MM.1S (cell line): ENCODE data around the gene ST6GAL1.

Experiments used
- DNase-seq: peaks from one replicate; pipeline ENCODE4 v3.0.0-alpha.2; 2015
- H2AFZ ChIP-seq: fragments of 300-600 bp; sonication (generic); 2 replicates; pipeline ENCODE4 v1.6.0; 2016; ENCODE audit warnings: antibody characterized with exemption, low read length
- H3F3A ChIP-seq: fragments of 300-600 bp; sonication (generic); 2 replicates; pipeline ENCODE4 v1.6.1; 2016; ENCODE audit warnings: mild to moderate bottlenecking, antibody characterized with exemption, low read length, moderate library complexity, mixed read lengths; ENCODE audit not compliant: insufficient read depth
- H3K27ac ChIP-seq: fragments of 300-600 bp; sonication (generic); 2 replicates; pipeline ENCODE4 v1.5.1; 2016; ENCODE audit warnings: mild to moderate bottlenecking, low read length
- H3K27me3 ChIP-seq: fragments of 300-600 bp; sonication (generic); replicated peaks from 2 replicates; pipeline ENCODE4 v1.6.0; 2016; ENCODE audit warnings: low read length; ENCODE audit not compliant: insufficient read depth
- H3K36me3 ChIP-seq: fragments of 300-600 bp; sonication (generic); replicated peaks from 2 replicates; pipeline ENCODE4 v1.6.1; 2016; ENCODE audit warnings: mild to moderate bottlenecking, low read length, mixed read lengths; ENCODE audit not compliant: insufficient read depth
- H3K4me1 ChIP-seq: fragments of 300-600 bp; sonication (generic); 2 replicates; pipeline ENCODE4 v1.6.1; 2016; ENCODE audit warnings: low read length, mixed read lengths
- H3K4me2 ChIP-seq: fragments of 300-600 bp; sonication (generic); 2 replicates; pipeline ENCODE4 v1.6.0; 2016; ENCODE audit warnings: low read depth, low read length
- H3K4me3 ChIP-seq: fragments of 300-600 bp; sonication (generic); 2 replicates; pipeline ENCODE4 v1.5.1; 2016; ENCODE audit warnings: low read length, mixed read lengths
- H3K79me2 ChIP-seq: fragments of 300-600 bp; sonication (generic); 2 replicates; pipeline ENCODE4 v1.6.1; 2016; ENCODE audit warnings: mixed run types, low read length, mixed read lengths
- H3K9ac ChIP-seq: fragments of 300-600 bp; sonication (generic); 2 replicates; pipeline ENCODE4 v1.6.1; 2016; ENCODE audit warnings: low read length, mixed read lengths
- H3K9me2 ChIP-seq: fragments of 300-600 bp; sonication (generic); replicated peaks from 2 replicates; pipeline ENCODE4 v1.6.1; 2016; ENCODE audit warnings: mild to moderate bottlenecking, low read length, mixed read lengths; ENCODE audit not compliant: insufficient read depth
- H3K9me3 ChIP-seq: fragments of 300-600 bp; sonication (generic); replicated peaks from 2 replicates; pipeline ENCODE4 v1.6.1; 2016; ENCODE audit warnings: mild to moderate bottlenecking, low read length, mixed read lengths; ENCODE audit not compliant: insufficient read depth
- H4K20me1 ChIP-seq: fragments of 300-600 bp; sonication (generic); 2 replicates; pipeline ENCODE4 v1.6.1; 2016; ENCODE audit warnings: mild to moderate bottlenecking, low read length, moderate library complexity, mixed read lengths; ENCODE audit not compliant: insufficient read depth
- CTCF ChIP-seq: fragments of 300-600 bp; sonication (generic); IDR thresholded peaks from 2 replicates; pipeline ENCODE4 v1.5.1; 2016; ENCODE audit warnings: antibody characterized with exemption, low read length, mixed read lengths
- EZH2 ChIP-seq: fragments of 300-600 bp; sonication (generic); optimal IDR thresholded peaks from 2 replicates; pipeline ENCODE3; 2017; ENCODE audit warnings: low read depth, mild to moderate bottlenecking, antibody characterized with exemption, low read length, mixed read lengths
- EZH2phosphoT487 ChIP-seq: fragments of 300-600 bp; sonication (generic); IDR thresholded peaks from 2 replicates; pipeline ENCODE4 v1.6.1; 2018; ENCODE audit warnings: antibody characterized with exemption, low read length

The ST6GAL1 gene

GRCh38 chr3:186963636-186964035 lies 33.3 kb downstream of the ST6GAL1 start:
- Histone ChIP-seq H4K20me1 (no peaks in the 10 kb centered on the region), H3K79me2 (0 out of 2 replicates have a peak, but pooled peaks cover 9% of the 10 kb centered on the region), H3K36me3 (no peaks in the 10 kb centered on the region), H3K4me1 (no peaks in the 10 kb centered on the region), H3K9me3 (no peaks in the 10 kb centered on the region), H3K9me2 (no peaks in the 10 kb centered on the region), H3F3A (no peaks in the 10 kb centered on the region), H3K4me2 (no peak overlapping the region), H3K27me3 (no peaks in the 10 kb centered on the region), H2AFZ (no peak overlapping the region), H3K9ac (no peak overlapping the region), H3K27ac (no peak overlapping the region), H3K4me3 (no peak overlapping the region)
- DNase-seq = no peak
- TF ChIP-seq EZH2phosphoT487 = no peak

DNA sequence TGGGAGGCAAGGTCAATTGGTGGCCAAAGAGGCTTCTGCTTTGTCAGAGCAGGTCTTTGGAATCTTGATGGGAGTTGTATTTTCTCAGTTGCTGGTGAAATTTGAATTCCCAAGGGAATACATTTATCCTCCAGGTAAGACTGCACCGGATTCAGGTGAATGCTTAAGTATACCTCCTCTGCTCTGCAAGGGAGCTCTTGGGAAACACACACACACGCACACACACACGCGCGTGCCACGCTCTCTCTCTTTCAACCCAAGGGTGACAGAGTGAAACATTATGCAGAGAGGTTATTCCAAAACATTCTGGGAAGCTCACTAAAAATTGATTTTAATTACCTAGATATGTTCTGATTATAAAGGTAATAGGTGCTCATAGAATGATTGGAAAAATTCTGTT lies 33.7 kb downstream of the ST6GAL1 start:
- Histone ChIP-seq H3K36me3 (no peaks in the 10 kb centered on the region), H3K9me2 (no peaks in the 10 kb centered on the region), H3K4me3 (no peak overlapping the region), H3K4me1 (no peaks in the 10 kb centered on the region), H3K27me3 (no peaks in the 10 kb centered on the region), H4K20me1 (no peaks in the 10 kb centered on the region), H3F3A (no peaks in the 10 kb centered on the region), H3K9me3 (no peaks in the 10 kb centered on the region), H3K27ac (no peak overlapping the region), H3K79me2 (0 out of 2 replicates have a peak, but pooled peaks cover 7% of the 10 kb centered on the region), H3K9ac (no peak overlapping the region), H2AFZ (no peak overlapping the region), H3K4me2 (no peak overlapping the region)
- no peak for DNase-seq
- no peak for TF ChIP-seq EZH2
- no peak for TF ChIP-seq CTCF
- no peak for TF ChIP-seq EZH2phosphoT487

- H2AFZ ChIP-seq = no peak overlapping the region
- TF ChIP-seq EZH2 = no peak
- TF ChIP-seq EZH2phosphoT487 = no peak
- no peak for TF ChIP-seq CTCF
- H3K9me3 ChIP-seq = no peaks in the 10 kb centered on the region
- H3K4me3 ChIP-seq = no peak overlapping the region
- no peaks in the 10 kb centered on the region for H4K20me1 ChIP-seq
- H3F3A ChIP-seq = no peaks in the 10 kb centered on the region
- DNase-seq = no peak
- no peak overlapping the region for H3K9ac ChIP-seq
- H3K79me2 ChIP-seq = 0 out of 2 replicates have a peak, but pooled peaks cover 6% of the 10 kb centered on the region
- no peak overlapping the region for H3K4me2 ChIP-seq
- no peak overlapping the region for H3K27ac ChIP-seq
- H3K27me3 ChIP-seq = no peaks in the 10 kb centered on the region
- no peaks in the 10 kb centered on the region for H3K4me1 ChIP-seq
- no peaks in the 10 kb centered on the region for H3K9me2 ChIP-seq
- H3K36me3 ChIP-seq = no peaks in the 10 kb centered on the region
Measured at GRCh38 chr3:186964616-186965015, 34.3 kb downstream of the ST6GAL1 start.

DNA sequence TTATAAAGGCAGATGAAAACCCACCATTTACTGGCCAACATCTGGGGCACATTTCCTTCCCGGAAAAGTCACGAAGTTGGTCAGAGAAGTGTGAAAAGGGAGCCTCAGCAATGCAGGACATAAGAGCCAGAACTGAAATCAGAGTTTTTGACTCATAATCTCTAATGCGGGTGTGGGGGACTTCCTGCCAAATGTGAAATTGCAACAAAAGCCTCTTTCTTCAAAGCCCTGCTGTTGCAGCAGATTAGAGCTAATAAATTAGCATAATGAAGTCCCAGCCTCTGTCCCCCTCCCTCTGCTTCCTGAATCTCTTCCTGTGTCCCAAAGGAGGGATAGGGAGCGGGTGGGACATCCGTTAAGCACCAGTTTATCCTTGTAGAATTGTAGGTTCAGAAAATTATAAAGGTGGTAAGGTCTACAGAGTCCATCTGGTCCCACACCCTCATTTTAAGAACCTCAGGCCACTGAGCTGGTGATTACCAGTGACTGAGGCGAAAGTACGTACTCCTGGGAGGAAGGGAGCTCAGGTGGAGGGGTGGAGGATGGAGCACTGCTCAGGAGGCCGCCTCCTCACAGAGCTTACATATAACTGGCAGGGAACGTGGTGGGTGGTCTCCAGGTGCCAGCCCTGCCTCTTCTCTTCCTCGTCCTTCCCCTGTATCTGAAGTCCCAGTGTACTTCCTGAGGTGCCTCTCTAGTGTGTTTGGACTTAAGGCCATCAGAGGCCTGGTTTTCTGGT lies 35.0 kb downstream of the ST6GAL1 start:
- no peak overlapping the region for H3K4me3 ChIP-seq
- no peak for TF ChIP-seq CTCF
- DNase-seq = no peak
- H3K27me3 ChIP-seq = no peaks in the 10 kb centered on the region
- no peak overlapping the region for H3K4me2 ChIP-seq
- H3K4me1 ChIP-seq = no peaks in the 10 kb centered on the region
- H3K9ac ChIP-seq = no peak overlapping the region
- H3K9me3 ChIP-seq = no peaks in the 10 kb centered on the region
- H3K9me2 ChIP-seq = no peaks in the 10 kb centered on the region
- H4K20me1 ChIP-seq = no peaks in the 10 kb centered on the region
- no peaks in the 10 kb centered on the region for H3F3A ChIP-seq
- H3K36me3 ChIP-seq = no peaks in the 10 kb centered on the region
- H3K27ac ChIP-seq = no peak overlapping the region
- H3K79me2 ChIP-seq = 0 out of 2 replicates have a peak, but pooled peaks cover 6% of the 10 kb centered on the region
- no peak overlapping the region for H2AFZ ChIP-seq
